ENCODE data around the gene ZNF592. TPM values are rescaled to one million over a fixed set of nuclear protein-coding genes. Genes with fewer than 3 reads are reported as not detected.

ZNF592 gene
- total RNA-seq, 1 experiment from 2014 or later, result 2.1 TPM

GRCh38 chr15:84775867-84776449 is 27.6 kb downstream of the ZNF592 start:
- DNase-seq (ENCODE audit: low read depth), result no peak

- DNase-seq (ENCODE audit: low read depth), result no peak
Measured at GRCh38 chr15:84778194-84778593, 29.8 kb downstream of the ZNF592 start.

- DNase-seq (ENCODE audit: low read depth), result no peak
Measured at GRCh38 chr15:84780492-84780891, 32.1 kb downstream of the ZNF592 start.

GRCh38 chr15:84781495-84781894 is 33.1 kb downstream of the ZNF592 start:
- no peak for DNase-seq (ENCODE audit: low read depth)

GRCh38 chr15:84782346-84782745 is 34.0 kb downstream of the ZNF592 start:
- DNase-seq (ENCODE audit: low read depth), result no peak

- no peak for DNase-seq (ENCODE audit: low read depth)
Measured at GRCh38 chr15:84783493-84784251, 35.3 kb downstream of the ZNF592 start.

GRCh38 chr15:84784262-84784661 is 35.9 kb downstream of the ZNF592 start:
- no peak for DNase-seq (ENCODE audit: low read depth)

GRCh38 chr15:84785053-84785452 is 36.7 kb downstream of the ZNF592 start:
- DNase-seq (ENCODE audit: low read depth), result no peak

DNA sequence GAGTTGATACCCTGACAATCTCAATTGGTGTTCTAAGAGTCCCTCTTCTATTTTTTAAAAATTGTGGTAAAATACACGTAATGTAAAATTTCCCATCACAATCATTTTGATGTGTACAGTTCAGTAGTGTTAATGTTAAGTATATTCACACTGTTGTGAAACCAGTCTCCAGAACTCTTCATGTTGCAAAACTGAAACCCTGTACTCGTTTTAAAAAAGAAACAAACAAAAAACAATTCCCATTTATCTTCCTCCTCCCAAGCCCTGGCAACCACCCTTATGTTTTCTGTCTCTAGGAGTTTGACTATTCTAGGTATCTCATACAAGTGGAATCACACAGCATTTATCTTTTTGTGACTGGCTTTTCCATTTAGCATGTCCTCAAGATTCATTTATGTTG is 40.1 kb downstream of the ZNF592 start:
- no peak for DNase-seq (ENCODE audit: low read depth)

GRCh38 chr15:84789762-84790161 is 41.4 kb downstream of the ZNF592 start:
- no peak for DNase-seq (ENCODE audit: low read depth)

DNA sequence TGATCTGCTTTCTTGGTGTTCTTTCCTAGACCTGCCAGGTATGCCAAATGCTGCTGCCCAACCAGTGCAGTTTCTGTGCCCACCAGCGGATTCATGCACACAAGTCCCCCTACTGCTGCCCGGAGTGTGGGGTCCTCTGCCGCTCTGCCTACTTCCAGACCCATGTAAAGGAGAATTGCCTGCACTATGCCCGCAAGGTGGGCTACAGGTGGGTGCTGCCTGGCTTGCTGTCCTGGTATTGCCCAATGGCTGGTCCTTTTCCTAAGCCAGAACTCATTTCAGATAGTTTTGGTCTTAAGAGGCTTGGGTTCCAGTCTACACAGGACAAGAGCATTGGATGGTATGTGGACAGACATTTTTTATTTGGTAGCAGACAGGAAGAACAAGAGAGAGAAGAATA is 42.3 kb downstream of the ZNF592 start:
- DNase-seq (ENCODE audit: low read depth), result no peak

DNA sequence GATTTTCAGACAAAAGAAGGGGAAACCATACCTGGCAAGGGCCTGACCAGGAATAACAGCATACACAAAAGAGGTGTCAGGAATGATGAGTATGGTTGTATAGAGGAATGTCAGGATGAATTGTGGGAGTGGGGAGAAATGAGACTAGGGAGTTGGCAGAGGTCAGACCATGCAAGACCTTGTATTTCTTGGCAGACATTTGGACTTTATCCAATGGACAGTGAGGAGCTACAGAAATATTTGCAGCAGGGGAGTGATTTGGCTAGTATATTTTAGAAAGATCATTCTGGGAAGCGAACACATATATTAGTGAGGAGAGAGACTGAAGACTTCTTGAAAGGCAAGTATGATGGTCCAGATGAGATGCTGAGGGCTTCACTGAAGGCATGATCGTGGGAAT is 43.4 kb downstream of the ZNF592 start:
- no peak for DNase-seq (ENCODE audit: low read depth)

DNA sequence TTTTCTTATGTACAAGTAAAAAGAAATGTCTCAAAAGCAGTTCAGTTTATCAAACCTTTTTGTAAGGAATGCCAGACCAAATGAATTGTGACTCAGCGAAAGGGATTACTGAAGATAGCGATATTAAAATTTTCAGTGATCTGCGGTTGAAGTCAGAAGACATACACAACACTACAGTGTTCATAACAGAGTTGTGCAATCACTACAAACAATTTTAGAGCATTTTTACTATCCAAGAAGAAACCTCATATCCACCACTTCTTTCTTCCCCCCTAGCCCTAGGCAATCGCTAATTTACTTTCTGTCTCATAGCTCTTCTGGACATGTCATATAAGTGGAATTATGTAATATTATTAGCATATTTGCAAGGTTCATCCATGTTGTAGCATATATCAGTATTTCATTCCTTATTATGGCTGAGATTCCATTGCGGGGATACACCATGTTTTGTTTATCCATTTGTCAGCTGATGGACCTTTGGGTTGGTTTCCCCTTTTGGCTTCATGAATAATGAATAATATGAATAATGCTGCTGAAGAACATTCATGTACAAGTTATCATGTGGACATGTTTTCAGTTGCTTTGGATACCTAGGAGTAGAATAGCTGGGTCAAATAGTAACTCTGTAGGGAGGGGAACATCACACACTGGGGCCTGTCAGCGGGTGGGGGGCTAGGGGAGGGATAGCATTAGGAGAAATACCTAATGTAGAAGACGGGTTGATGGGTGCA is 45.2 kb downstream of the ZNF592 start:
- DNase-seq (ENCODE audit: low read depth), result no peak

DNA sequence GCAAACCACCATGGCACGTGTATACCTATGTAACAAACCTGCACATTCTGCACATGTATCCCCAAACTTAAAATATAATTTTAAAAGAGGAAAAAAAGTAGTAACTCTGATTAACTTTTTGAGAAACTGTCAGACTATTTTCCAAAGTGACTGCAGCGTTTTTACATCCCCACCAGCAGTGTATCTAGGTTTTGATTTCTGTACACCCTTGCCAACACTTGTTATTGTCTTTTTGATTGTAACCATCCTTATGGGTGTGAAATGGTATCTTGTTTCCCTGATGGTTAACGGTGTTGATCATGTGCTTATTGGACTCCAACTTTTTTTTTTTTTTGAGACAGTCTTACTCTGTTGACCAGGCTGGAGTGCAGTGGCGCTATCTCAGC is 45.8 kb downstream of the ZNF592 start:
- no peak for DNase-seq (ENCODE audit: low read depth)

DNA sequence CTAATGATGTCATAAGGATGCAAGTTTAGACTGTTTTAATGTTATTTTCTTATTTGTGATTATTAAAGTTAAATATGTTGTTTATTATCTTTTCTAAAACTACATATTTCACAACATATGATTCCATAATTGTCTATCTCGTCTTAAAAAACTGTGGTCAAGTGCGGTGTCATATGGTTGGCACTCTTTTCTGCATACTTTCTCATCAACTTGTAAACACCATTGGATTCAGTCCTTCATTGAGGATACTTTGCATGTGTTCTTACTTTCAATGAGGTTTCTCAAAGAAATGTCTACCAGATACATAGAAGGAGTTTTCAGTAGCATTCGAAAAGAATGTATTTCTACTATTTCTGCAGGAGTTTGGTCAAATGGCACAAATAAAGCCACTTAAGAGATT is 46.8 kb downstream of the ZNF592 start:
- no peak for DNase-seq (ENCODE audit: low read depth)

DNA sequence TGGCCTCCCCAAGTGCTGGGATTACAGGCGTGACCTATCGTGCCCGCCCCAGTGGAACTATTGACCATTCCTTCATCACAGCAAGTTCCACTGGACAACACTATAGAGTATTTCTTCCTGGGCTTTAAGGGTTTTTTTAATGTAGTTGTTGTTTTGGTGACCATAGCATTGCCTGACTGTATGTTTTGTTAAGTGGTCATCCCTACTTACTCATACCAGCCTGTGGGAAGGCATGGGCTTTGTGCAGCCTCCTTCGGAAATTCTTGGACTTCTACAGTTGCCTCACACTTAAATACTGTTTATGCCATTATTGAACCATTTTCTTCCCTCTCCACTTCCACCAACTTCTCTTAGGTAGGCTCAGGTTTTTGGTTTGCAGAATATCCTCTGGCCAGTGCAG is 48.8 kb downstream of the ZNF592 start:
- peak; percentile 10 for DNase-seq (ENCODE audit: low read depth)

DNA sequence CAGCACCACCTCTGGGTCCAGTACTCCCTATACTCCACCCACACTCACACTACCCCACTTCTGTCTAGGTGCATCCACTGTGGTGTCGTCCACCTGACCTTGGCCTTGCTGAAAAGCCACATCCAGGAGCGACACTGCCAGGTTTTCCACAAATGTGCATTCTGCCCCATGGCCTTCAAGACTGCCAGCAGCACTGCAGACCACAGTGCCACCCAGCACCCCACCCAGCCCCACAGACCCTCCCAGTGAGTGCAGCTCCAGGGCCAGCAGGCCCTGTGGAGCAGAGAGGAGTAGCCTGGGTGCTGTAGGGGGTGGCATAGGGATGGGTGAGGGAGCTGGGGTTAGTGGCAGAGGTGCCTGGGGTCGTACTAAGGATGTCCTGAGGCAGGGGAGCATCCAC is 49.4 kb downstream of the ZNF592 start:
- no peak for DNase-seq (ENCODE audit: low read depth)

- no peak for DNase-seq (ENCODE audit: low read depth)
Measured at GRCh38 chr15:84798436-84798946, 50.1 kb downstream of the ZNF592 start.

DNA sequence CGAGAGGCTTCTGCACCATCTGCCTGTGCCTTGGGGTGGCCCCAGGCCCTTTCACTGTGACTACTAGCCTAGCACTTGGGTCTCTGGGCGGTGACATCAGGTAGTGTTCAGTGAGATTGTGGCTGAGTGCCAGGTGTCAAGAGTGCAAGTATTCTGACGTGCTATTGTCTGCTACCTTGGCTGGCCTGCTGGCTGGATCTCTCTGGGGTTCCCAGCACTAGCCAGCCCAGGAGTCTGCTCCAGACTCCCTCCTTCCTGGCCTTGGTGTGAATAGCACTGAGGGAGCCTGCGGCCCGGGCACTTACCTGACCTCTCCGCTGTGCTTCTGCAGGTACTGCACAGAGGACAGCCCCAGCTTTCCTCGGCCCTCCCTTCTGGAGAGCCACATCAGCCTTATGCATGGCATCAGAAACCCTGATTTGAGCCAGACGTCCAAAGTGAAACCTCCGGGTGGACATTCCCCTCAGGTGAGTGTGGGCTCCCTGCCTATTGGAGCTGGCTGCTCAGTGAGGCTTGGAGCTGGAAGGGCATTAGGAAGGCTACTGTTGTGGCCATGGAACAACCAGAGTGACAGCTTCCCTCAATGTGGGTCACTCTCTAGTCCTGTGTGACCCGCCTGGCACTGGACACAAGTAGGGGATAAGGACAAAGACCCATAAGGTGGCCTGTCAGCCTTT is 51.3 kb downstream of the ZNF592 start:
- no peak for DNase-seq (ENCODE audit: low read depth)

GRCh38 chr15:84800365-84800806 is 52.0 kb downstream of the ZNF592 start:
- no peak for DNase-seq (ENCODE audit: low read depth)

- DNase-seq (ENCODE audit: low read depth), result no peak
Measured at GRCh38 chr15:84804005-84804900, 55.9 kb downstream of the ZNF592 start.

All from Daoy (cell line).